ENCODE data around the gene ADORA1. TPM values are rescaled to one million over a fixed set of nuclear protein-coding genes. Genes with fewer than 3 reads are reported as not detected.

ADORA1 gene
- polyA plus RNA-seq, 1 donor (not counting 4 experiments of a cell fraction or from before 2014, with no cell fraction given), result 0.09 TPM

GRCh38 chr1:203089001-203089650, 38.4 kb upstream of the ADORA1 start:
- no peaks in the 10 kb centered on the region for H3K27me3 ChIP-seq (ENCODE audit: control insufficient read depth, extremely low read depth, insufficient read depth, low read length)
- no peak overlapping the region for H2AFZ ChIP-seq (ENCODE audit: control insufficient read depth, low read length)
- H3K9me3 ChIP-seq (ENCODE audit: control insufficient read depth, low read depth, low read length), result no peaks in the 10 kb centered on the region
- no peaks in the 10 kb centered on the region for H3K9me1 ChIP-seq (ENCODE audit: control insufficient read depth, extremely low read depth, insufficient read depth, low read length)
- dilution Hi-C loops (cut with MboI; ENCODE audit: extremely low pct_ligation_motif_present, low sequenced_read_pairs), result no loop called here
- DNase-seq (ENCODE audit: low read depth, low spot score), result peak; percentile 62
- TF ChIP-seq EZH2 (IDR thresholded peaks at IDR 0.05; ENCODE audit: low read length) (no peak), CTCF (optimal IDR thresholded peaks at IDR 0.05 in 1 of 3, IDR thresholded peaks at IDR 0.05 in 1 of 3, conservative IDR thresholded peaks at IDR 0.05 in 1 of 3; ENCODE audit: extremely low read depth in 1 of 3, insufficient read depth in 2 of 3, low read length in 3 of 3) (no peak)
- H3K4me1 ChIP-seq (ENCODE audit: control insufficient read depth, extremely low read depth, insufficient read depth, low read length), result peaks cover 38% of the 10 kb centered on the region
- H3K4me3 ChIP-seq (ENCODE audit: control insufficient read depth in 2 of 3, extremely low read depth in 1 of 3, insufficient read depth in 2 of 3, low read depth in 1 of 3, low read length in 3 of 3), result no peak overlapping the region
- H3K27ac ChIP-seq (ENCODE audit: control insufficient read depth, insufficient read depth, low read length), result no peak overlapping the region
- no peak overlapping the region for H3K9ac ChIP-seq (ENCODE audit: control insufficient read depth, extremely low read depth, insufficient read depth, low read length)
- no peaks in the 10 kb centered on the region for H3K36me3 ChIP-seq (ENCODE audit: control insufficient read depth in 2 of 2, extremely low read depth in 1 of 2, insufficient read depth in 2 of 2, low read length in 2 of 2)
- no peak overlapping the region for H3K4me2 ChIP-seq (ENCODE audit: control insufficient read depth, extremely low read depth, insufficient read depth, low read depth, low read length)
- H4K20me1 ChIP-seq (ENCODE audit: control insufficient read depth, extremely low read depth, insufficient read depth, low read length), result no peaks in the 10 kb centered on the region
- FAIRE-seq, result peak; percentile 44
- no peaks in the 10 kb centered on the region for H3K79me2 ChIP-seq (ENCODE audit: control insufficient read depth, insufficient read depth, low read length)

DNA sequence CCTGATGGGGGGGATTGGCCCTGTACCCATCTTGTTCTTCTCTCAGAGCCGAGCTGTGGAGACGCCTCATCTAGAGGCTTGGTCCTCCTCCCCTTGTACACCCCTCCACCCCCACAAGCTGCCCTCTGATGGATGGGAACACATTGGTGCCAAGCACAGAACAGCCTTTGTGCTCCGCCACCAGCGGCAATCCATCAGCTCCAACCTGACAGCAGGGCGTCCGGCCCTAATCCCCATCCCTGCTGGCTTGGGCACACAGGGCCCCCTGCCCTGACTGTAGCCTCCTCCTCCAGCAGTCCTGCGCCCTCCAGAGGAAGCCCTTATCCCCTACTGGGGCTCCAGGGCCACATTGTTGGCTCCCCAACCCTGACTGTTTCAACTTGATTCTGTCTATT, 37.9 kb upstream of the ADORA1 start:
- no peaks in the 10 kb centered on the region for H3K9me1 ChIP-seq (ENCODE audit: control insufficient read depth, extremely low read depth, insufficient read depth, low read length)
- TF ChIP-seq CTCF (optimal IDR thresholded peaks at IDR 0.05 in 1 of 3, IDR thresholded peaks at IDR 0.05 in 1 of 3, conservative IDR thresholded peaks at IDR 0.05 in 1 of 3; ENCODE audit: extremely low read depth in 1 of 3, insufficient read depth in 2 of 3, low read length in 3 of 3) (no peak), EZH2 (IDR thresholded peaks at IDR 0.05; ENCODE audit: low read length) (no peak)
- no peak overlapping the region for H3K27ac ChIP-seq (ENCODE audit: control insufficient read depth, insufficient read depth, low read length)
- no peak for FAIRE-seq
- no peak overlapping the region for H3K4me3 ChIP-seq (ENCODE audit: control insufficient read depth in 2 of 3, extremely low read depth in 1 of 3, insufficient read depth in 2 of 3, low read depth in 1 of 3, low read length in 3 of 3)
- peaks cover 42% of the 10 kb centered on the region for H3K4me1 ChIP-seq (ENCODE audit: control insufficient read depth, extremely low read depth, insufficient read depth, low read length)
- H3K36me3 ChIP-seq (ENCODE audit: control insufficient read depth in 2 of 2, extremely low read depth in 1 of 2, insufficient read depth in 2 of 2, low read length in 2 of 2), result no peaks in the 10 kb centered on the region
- dilution Hi-C loops (cut with MboI; ENCODE audit: extremely low pct_ligation_motif_present, low sequenced_read_pairs), result no loop called here
- no peaks in the 10 kb centered on the region for H3K9me3 ChIP-seq (ENCODE audit: control insufficient read depth, low read depth, low read length)
- no peaks in the 10 kb centered on the region for H4K20me1 ChIP-seq (ENCODE audit: control insufficient read depth, extremely low read depth, insufficient read depth, low read length)
- H3K4me2 ChIP-seq (ENCODE audit: control insufficient read depth, extremely low read depth, insufficient read depth, low read depth, low read length), result no peak overlapping the region
- H3K27me3 ChIP-seq (ENCODE audit: control insufficient read depth, extremely low read depth, insufficient read depth, low read length), result no peaks in the 10 kb centered on the region
- H3K79me2 ChIP-seq (ENCODE audit: control insufficient read depth, insufficient read depth, low read length), result no peaks in the 10 kb centered on the region
- DNase-seq (ENCODE audit: low read depth, low spot score), result no peak
- H2AFZ ChIP-seq (ENCODE audit: control insufficient read depth, low read length), result no peak overlapping the region
- H3K9ac ChIP-seq (ENCODE audit: control insufficient read depth, extremely low read depth, insufficient read depth, low read length), result no peak overlapping the region
